Measurements from ENCODE around the gene LAMA3. TPM values are rescaled to one million over a fixed set of nuclear protein-coding genes. Genes with fewer than 3 reads are reported as not detected.

LAMA3 gene
- total RNA-seq, 2 donors from 2014 or later: 5.0 to 6.4 TPM

- H3K27me3 ChIP-seq: no peaks in the 10 kb centered on the region
- no peaks in the 10 kb centered on the region for H3K9me3 ChIP-seq
- H3K36me3 ChIP-seq: no peaks in the 10 kb centered on the region
- DNase-seq (ENCODE audit: low spot score): no peak
- no peak overlapping the region for H3K4me3 ChIP-seq
- no peak for TF ChIP-seq CTCF (IDR thresholded peaks at IDR 0.05)
- no peaks in the 10 kb centered on the region for H3K4me1 ChIP-seq
- H3K27ac ChIP-seq: no peak overlapping the region
Measured at GRCh38 chr18:23802817-23803216, 113.6 kb downstream of the LAMA3 start.

DNA sequence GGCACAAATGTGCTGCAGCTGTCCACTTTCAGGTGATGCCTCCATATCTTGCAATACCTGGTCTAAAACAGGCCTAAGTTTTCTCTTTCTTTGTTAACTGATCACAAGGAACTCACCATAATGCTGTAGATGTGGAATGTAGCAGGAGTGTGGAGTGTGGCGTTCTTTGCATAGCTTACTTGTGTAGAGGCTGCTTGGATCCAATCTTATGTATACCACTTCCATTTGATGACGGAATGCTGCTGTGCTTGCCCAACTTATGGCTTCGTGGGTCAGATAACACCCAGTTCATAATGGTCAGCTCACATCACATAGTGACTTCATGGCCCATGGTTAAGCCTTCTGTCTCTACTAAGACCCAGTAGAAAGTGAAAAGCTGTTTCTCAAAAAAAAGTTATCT is 114.5 kb downstream of the LAMA3 start:
- DNase-seq (ENCODE audit: low spot score): no peak
- no peaks in the 10 kb centered on the region for H3K4me1 ChIP-seq
- TF ChIP-seq CTCF (IDR thresholded peaks at IDR 0.05): no peak

DNA sequence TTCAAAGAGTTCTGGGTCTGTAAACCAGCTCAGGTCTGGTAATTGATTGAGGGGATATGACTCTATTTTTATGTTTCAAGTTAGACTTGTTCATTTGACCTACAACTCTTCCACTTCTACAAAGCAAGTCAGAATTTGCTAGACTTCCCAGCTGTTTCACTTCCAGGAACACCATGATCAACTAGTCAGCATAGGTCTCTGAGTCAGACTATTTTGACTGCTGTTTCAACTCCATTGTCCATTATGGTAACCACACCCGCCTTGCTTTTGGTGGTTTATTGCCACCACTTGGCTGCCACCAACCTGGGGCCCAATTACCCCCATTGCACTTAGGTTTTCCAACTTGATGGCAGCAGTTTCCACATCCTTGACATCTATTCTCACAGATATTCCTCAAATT is 116.6 kb downstream of the LAMA3 start:
- Histone ChIP-seq H3K36me3 (no peaks in the 10 kb centered on the region), H3K27me3 (no peaks in the 10 kb centered on the region), H3K27ac (no peak overlapping the region), H3K9me3 (no peaks in the 10 kb centered on the region), H3K4me3 (no peak overlapping the region), H3K4me1 (no peaks in the 10 kb centered on the region)
- TF ChIP-seq CTCF (IDR thresholded peaks at IDR 0.05): no peak
- DNase-seq (ENCODE audit: low spot score): no peak

More for the DNA sequence above, 114.5 kb downstream of the LAMA3 start:
- H3K27ac ChIP-seq: no peak overlapping the region
- no peaks in the 10 kb centered on the region for H3K36me3 ChIP-seq
- no peaks in the 10 kb centered on the region for H3K27me3 ChIP-seq
- H3K9me3 ChIP-seq: no peaks in the 10 kb centered on the region
- no peak overlapping the region for H3K4me3 ChIP-seq

- no peaks in the 10 kb centered on the region for H3K36me3 ChIP-seq
- H3K9me3 ChIP-seq: no peaks in the 10 kb centered on the region
- H3K4me1 ChIP-seq: no peaks in the 10 kb centered on the region
- no peak for TF ChIP-seq CTCF (IDR thresholded peaks at IDR 0.05)
- H3K27ac ChIP-seq: no peak overlapping the region
- DNase-seq (ENCODE audit: low spot score): no peak
- no peak overlapping the region for H3K4me3 ChIP-seq
- no peaks in the 10 kb centered on the region for H3K27me3 ChIP-seq
Measured at GRCh38 chr18:23809415-23809814, 120.2 kb downstream of the LAMA3 start.

- DNase-seq (ENCODE audit: low spot score): no peak
- TF ChIP-seq CTCF (IDR thresholded peaks at IDR 0.05): no peak
- no peaks in the 10 kb centered on the region for H3K4me1 ChIP-seq
- no peaks in the 10 kb centered on the region for H3K27me3 ChIP-seq
- H3K9me3 ChIP-seq: no peaks in the 10 kb centered on the region
- H3K36me3 ChIP-seq: no peaks in the 10 kb centered on the region
- no peak overlapping the region for H3K27ac ChIP-seq
- H3K4me3 ChIP-seq: no peak overlapping the region
Measured at GRCh38 chr18:23810396-23810795, 121.1 kb downstream of the LAMA3 start.

DNA sequence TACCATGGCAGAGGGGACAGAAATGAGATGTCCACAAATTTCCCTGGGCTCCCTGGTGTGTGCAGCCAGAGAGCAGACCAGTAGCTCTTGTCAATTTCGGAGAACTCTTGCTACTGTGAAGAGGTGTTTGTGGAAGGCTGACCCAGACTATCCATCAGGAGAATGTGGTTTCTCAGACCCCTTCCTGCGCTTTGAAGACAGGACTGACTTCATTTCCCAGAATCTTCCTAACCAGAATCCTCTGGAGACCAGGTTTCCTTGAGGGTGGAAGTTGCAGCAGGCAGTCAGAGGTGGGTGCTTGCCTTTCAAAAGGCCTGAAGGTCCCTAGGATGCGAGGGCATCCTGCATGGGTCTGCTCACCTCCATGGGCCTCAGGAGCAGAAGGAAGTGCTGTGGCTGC is 121.9 kb downstream of the LAMA3 start:
- TF ChIP-seq CTCF (IDR thresholded peaks at IDR 0.05): no peak
- DNase-seq (ENCODE audit: low spot score): no peak
- H3K4me3 ChIP-seq: no peak overlapping the region
- H3K27ac ChIP-seq: no peak overlapping the region
- no peaks in the 10 kb centered on the region for H3K9me3 ChIP-seq
- H3K4me1 ChIP-seq: no peaks in the 10 kb centered on the region
- H3K36me3 ChIP-seq: no peaks in the 10 kb centered on the region
- no peaks in the 10 kb centered on the region for H3K27me3 ChIP-seq

Data from right atrium auricular region (tissue), 2 donors.